OCI-M2 (cell line): ENCODE data around the gene UST.
"Not testable (repeated sequence)": the region's sequence is repeated elsewhere in the genome, so short reads cannot be mapped to it uniquely, and the experiment has no call there.

Experiments used
- DNase-seq: peaks from one replicate; lab custom pipeline; 2025; ENCODE audit not compliant: unreplicated experiment; lab: John Stamatoyannopoulos, UW

UST gene

GRCh38 chr6:148831064-148831463 lies 84.2 kb downstream of the UST start:
- DNase-seq = no peak

- no peak for DNase-seq
These were observed 84.7 kb downstream of the UST start for GRCh38 chr6:148831531-148831930.

- DNase-seq = no peak
These were observed 89.2 kb downstream of the UST start for GRCh38 chr6:148835920-148836441.

DNA sequence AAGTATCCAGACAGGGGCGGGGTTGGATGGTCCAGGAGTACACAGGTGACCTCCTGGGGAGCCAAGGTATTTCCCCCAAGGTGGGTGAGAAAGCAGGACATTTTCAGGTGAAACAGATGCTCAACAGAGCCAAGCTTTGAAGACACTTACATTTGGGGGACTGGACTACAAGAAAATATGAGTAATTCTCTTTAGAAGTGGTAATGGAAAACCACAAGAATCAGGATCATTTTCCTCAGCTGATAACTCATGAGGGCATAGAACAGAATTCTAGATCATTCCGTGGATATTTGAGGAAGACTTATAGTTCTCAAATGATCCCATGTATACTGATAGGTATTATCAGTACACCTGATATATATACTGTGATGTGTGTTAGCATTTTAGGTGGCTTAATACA lies 89.9 kb downstream of the UST start:
- DNase-seq = no peak

- DNase-seq = no peak
These were observed 91.1 kb downstream of the UST start for GRCh38 chr6:148837941-148838340.

- DNase-seq = no peak
These were observed 92.2 kb downstream of the UST start for GRCh38 chr6:148839044-148839443.

DNA sequence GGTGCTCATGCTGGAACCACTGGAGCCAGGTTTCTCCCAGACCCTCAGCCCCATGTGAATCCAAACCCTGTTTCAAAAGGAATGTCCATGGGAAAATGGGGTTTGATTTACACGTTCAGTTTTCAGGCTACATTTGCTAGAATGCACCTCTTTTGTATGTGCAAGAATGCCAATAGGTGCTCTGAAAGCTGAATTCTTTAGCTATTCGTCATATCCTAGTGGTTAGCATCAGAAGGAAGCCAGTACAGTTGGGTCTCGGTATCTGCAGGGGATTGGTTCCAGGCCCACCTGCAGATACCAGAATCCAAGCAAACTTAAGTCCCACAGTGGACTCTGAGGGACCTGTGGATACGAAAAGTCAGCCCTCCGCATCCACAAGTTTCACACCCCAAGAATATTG lies 93.4 kb downstream of the UST start:
- no peak for DNase-seq

DNA sequence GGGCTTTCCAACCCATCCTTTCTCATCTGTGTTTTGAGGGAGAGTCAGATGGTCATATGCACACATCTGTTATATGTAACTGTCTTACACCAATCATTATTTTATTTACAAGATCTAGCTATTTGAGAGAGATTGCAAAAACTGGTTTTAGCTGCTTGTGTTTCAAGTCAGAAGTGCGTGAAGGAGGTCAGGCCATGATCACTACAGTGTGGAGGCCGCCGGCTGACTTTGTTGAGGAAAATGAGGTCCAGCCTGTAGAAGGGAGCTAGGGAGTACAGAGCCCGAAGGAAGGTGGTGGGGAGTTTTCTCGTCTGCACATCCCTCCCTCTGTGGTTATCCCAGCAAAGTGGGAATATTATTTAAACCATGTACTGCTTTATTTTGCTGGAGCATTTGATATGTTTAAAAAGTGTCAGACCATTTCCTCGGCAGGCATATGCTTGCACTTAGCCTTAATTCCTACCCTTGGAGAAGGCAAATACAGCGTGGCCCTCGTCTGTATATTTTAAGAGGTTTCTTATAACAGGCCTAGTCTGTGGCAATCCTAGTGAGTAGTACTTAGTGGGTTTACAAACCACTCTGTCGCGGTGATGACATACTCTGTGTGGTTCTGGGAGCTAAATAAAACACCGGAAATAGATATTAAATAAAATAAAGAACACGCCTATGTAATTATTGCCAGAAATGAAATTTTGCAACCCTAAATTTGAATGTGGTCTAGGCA lies 95.6 kb downstream of the UST start:
- DNase-seq = no peak

DNA sequence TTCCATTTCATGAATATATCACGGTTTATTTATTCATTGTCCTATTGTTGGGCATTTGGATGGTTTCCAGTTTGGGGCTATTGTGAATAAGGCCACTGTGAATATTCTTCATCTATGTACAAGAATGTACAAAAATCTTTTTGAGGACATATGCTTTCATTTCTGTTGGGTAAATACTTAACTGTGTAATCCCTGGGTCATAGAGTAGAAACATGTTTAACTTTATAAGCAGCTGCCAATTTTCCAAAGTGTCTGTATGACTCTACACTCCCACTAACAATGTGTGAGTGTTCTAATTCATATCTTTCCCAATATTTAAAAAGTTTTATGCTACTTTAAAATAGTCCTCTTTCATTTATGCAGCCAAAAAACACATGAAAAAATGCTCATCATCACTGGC lies 98.6 kb downstream of the UST start:
- DNase-seq = no peak

- DNase-seq = no peak
These were observed 100.2 kb downstream of the UST start for GRCh38 chr6:148846778-148847761.

- no peak for DNase-seq
These were observed 102.1 kb downstream of the UST start for GRCh38 chr6:148848915-148849314.

DNA sequence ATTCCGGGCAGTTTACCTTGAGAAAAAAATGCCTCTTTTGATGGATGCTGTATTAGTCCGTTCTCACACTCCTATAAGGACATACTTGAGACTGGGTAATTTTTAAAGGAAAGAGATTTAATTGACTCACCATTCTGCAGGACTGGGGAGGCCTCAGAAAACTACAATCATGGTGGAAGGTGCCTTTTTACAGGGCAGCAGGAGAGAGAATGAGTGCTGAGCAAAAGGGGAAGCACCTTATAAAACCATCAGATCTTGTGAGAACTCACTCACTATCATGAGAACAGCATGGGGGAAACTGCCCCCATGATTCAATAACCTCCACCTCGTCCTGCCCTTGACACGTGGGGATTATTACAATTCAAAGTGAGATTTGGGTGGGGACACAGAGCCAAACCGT lies 102.6 kb downstream of the UST start:
- not testable (repeated sequence) for DNase-seq

DNA sequence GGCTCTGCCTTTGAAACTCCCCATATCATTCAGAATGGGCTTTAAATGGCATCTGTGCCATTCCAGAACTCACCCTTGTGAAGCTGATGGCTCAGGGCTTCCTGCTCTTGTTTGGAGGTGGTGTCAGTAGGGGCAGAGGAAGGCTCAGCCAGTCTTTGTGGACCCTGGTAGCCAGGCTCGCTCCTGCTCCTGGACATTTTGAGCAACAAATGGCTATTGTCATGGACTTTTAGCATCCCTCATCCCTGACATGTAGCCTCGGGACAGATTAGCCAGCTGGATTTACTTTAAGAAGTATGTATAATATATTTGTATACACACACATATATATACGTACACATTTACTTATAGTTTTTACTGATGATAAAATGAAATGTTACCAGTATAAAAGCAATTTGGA lies 104.1 kb downstream of the UST start:
- DNase-seq = no peak

- DNase-seq = no peak
These were observed 105.1 kb downstream of the UST start for GRCh38 chr6:148851683-148852556.

DNA sequence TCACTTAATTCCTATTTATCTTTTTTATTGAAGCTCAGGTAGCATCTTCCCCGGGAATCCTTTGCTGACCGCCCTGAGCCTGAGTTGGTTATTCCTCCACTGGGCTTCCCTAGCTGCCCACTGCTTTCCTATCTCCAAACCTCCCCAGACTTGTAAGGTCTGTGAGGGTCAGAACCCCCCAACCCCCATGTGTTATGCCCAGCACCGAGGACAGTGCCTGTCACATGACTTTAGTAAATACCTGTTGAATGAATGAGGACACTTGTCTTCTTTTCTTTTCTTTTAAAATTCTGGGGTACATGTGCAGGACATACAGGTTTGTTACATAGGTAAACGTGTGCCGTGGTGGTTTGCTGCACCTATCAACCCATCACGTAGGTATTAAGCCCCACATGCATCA lies 105.9 kb downstream of the UST start:
- DNase-seq = no peak

DNA sequence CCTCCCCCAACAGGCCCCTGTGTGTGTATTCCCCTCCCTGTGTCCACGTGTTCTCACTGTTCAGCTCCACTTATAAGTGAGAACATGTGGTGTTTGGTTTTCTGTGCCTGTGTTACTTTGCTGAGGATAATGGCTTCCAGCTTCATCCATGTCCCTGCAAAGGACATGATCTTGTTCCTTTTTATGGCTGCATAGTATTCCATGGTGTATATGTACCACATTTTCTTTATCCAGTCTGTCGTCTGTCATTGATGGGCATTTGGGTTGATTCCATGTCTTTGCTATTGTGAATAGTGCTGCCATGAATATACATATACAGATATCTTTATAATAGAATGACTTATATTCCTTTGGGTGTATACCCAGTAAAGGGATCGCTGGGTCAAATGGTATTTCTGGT lies 106.3 kb downstream of the UST start:
- DNase-seq = not testable (repeated sequence)

DNA sequence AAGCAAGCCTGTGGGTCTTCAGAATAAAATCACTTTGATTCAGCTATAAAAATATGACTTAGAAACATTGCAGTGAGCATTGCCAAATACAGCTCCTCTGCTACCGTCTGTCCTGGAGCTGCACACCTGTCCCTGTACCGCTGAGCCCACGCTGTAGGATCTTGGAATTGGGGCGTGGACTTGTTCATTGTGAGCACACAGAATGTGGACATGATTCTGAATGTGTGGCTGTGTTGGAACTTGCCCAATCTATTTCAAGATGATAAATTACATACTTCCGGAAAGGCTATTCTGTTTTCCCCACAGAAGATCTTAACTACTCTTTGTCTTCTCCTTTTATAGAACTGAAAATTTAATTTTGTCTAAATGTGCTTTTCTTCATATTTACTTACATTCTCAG lies 107.3 kb downstream of the UST start:
- DNase-seq = no peak

- no peak for DNase-seq
These were observed 108.2 kb downstream of the UST start for GRCh38 chr6:148854992-148855391.

DNA sequence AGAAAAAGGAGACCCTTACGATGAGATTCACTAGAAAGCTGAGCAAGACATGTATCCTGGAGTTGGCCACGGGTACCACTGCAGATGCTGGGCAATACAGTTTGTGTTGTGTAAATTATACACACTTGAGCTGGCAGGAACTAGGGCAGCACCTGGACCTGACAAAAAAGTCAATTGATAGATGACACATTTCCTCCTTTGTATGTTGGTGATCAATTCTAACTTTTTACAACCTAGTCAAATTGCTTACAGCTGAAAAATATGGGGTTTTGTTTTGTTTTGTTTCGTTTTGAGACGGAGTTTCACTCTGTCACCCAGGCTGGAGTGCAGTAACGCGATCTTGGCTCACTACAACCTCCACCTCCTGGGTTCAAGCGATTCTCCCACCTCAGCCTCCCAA lies 108.9 kb downstream of the UST start:
- DNase-seq = no peak

- no peak for DNase-seq
These were observed 111.1 kb downstream of the UST start for GRCh38 chr6:148857798-148858390.

GRCh38 chr6:148864132-148864531 lies 117.3 kb downstream of the UST start:
- not testable (repeated sequence) for DNase-seq
